ENCODE results near the gene SIRT7. TPM values are rescaled to one million over a fixed set of nuclear protein-coding genes. Genes with fewer than 3 reads are reported as not detected.

Gene SIRT7
- total RNA-seq, 2 experiments from 2014 or later, result 56.7 to 57.5 TPM

DNA sequence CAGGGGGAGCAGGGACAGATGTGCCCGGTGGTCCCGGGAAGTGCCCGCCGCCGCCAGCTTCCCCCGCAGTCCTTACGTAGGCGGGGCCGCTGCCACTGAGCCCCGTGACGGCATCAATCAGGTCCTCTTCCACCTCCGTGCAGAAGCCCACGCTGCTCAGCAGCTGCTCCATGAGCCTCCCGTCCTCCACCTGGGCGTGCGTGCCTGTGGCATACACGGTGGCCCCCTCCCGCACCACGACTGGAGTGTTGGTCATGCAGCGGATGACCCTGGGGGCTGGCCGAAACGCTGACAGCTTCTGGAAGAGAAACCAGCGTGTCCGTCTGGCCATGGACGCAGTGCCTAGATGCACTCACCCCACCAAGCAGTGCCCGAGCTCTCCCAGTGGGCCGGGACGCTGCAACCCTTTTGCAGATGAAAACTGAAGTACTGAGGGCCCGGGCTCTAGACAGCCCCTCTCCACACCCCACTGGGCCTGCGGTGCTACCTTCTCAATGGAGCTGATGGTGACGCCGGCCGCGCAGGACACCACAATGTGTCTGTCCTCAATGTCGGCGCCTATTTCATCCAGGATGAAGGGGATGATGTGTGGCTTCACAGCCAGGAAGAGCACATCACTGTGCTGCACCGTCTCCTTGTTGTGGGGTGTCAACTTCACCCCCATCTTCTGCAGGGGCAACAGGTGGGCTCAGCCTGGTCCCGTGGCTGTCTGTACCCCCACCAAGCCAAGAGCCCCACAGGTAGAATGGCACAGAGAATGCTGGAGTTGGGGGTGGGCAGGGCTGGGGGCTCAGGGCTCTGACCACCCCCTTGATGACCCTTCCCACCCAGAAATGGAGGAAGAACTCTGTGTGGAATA, 17.1 kb upstream of the SIRT7 start:
- POLR2A ChIA-PET, result no interaction called here
- DNase-seq, result no peak

DNA sequence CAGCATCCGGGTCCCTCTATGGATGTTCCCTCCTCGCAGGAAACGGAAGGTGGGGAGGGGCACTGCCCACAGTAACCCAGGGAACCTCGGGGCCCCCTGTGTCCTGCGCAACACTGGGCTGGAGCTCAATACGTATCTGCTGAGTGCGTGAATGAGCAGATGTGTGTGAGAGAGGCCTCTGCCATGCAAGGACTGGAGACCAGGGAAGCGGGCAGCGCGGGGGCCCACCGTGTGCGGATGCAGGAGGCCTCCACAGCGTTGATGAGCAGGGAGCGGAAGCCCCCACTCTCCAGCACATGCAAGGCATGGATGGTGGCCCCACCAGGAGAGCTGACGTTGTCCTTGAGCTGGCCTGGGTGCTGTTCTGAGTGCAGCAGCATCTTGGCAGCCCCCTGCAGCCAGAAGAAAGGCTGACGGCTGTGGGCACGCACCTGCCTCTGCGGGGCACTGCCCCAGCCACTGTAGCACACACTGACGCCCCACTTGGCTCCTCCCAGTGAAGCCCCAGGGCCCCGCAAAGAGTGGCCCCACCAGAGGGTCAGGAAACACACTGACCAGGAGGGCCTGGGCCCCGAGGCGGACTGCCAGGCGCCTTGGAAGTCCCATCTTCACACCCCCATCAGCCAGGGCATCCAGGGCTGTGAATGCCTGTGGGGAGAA, 16.3 kb upstream of the SIRT7 start:
- no peak overlapping the region for H3K27ac Mint-ChIP-seq
- Histone ChIP-seq H3K27ac (ENCODE audit: low read depth in 1 of 2, low read length in 2 of 2) (no peak overlapping the region), H3K27me3 (ENCODE audit: control insufficient read depth in 1 of 2, insufficient read depth in 2 of 2, low read length in 2 of 2) (peaks cover 8% of the 10 kb centered on the region in 2 experiments), H3K4me1 (ENCODE audit: insufficient read depth, low read length) (peaks cover 17% of the 10 kb centered on the region), H3K36me3 (ENCODE audit: insufficient read depth, low read length) (no peaks in the 10 kb centered on the region), H3K9me3 (ENCODE audit: control insufficient read depth in 1 of 2, insufficient read depth in 1 of 2, low read length in 2 of 2) (no peaks in the 10 kb centered on the region), H3K4me3 (ENCODE audit: low read length) (no peak overlapping the region)
- TF ChIP-seq, protein P1, sequence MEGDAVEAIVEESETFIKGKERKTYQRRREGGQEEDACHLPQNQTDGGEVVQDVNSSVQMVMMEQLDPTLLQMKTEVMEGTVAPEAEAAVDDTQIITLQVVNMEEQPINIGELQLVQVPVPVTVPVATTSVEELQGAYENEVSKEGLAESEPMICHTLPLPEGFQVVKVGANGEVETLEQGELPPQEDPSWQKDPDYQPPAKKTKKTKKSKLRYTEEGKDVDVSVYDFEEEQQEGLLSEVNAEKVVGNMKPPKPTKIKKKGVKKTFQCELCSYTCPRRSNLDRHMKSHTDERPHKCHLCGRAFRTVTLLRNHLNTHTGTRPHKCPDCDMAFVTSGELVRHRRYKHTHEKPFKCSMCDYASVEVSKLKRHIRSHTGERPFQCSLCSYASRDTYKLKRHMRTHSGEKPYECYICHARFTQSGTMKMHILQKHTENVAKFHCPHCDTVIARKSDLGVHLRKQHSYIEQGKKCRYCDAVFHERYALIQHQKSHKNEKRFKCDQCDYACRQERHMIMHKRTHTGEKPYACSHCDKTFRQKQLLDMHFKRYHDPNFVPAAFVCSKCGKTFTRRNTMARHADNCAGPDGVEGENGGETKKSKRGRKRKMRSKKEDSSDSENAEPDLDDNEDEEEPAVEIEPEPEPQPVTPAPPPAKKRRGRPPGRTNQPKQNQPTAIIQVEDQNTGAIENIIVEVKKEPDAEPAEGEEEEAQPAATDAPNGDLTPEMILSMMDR (IDR thresholded peaks at IDR 0.05), result no peak
- peaks cover 16% of the 10 kb centered on the region for H3K27me3 Mint-ChIP-seq
- POLR2A ChIA-PET, result no interaction called here
- no peak for ATAC-seq (ENCODE audit: poor library complexity)
- peak overlapping the region; percentile 7 for H3K4me3 Mint-ChIP-seq
- H3K9me3 Mint-ChIP-seq, result no peaks in the 10 kb centered on the region
- no peak for DNase-seq
- no peaks in the 10 kb centered on the region for H3K36me3 Mint-ChIP-seq (ENCODE audit: low read depth)
- intact Hi-C loops (cut with DNase I, micrococcal nuclease), result no loop called here
- no peaks in the 10 kb centered on the region for H3K4me1 Mint-ChIP-seq (ENCODE audit: low read depth)
- CTCF ChIA-PET, result interaction anchor here (1.9 kb wide), 1 partner anchor 25 kb away, joined by 6 read pairs; no protein-coding TSS in a partner anchor

More for the DNA sequence above, 17.1 kb upstream of the SIRT7 start:
- Histone ChIP-seq H3K4me1 (ENCODE audit: insufficient read depth, low read length) (peaks cover 16% of the 10 kb centered on the region), H3K4me3 (ENCODE audit: low read length) (no peak overlapping the region), H3K27ac (ENCODE audit: low read depth in 1 of 2, low read length in 2 of 2) (no peak overlapping the region), H3K27me3 (ENCODE audit: control insufficient read depth in 1 of 2, insufficient read depth in 2 of 2, low read length in 2 of 2) (peaks cover 3% of the 10 kb centered on the region in 2 experiments), H3K9me3 (ENCODE audit: control insufficient read depth in 1 of 2, insufficient read depth in 1 of 2, low read length in 2 of 2) (no peaks in the 10 kb centered on the region), H3K36me3 (ENCODE audit: insufficient read depth, low read length) (no peaks in the 10 kb centered on the region)
- no peak overlapping the region for H3K4me3 Mint-ChIP-seq
- H3K36me3 Mint-ChIP-seq (ENCODE audit: low read depth), result no peaks in the 10 kb centered on the region
- H3K9me3 Mint-ChIP-seq, result no peaks in the 10 kb centered on the region
- intact Hi-C loops (cut with DNase I, micrococcal nuclease), result no loop called here
- CTCF ChIA-PET, result interaction anchor here (1.9 kb wide), 1 partner anchor 25 kb away, joined by 6 read pairs; no protein-coding TSS in a partner anchor
- no peak for ATAC-seq (ENCODE audit: poor library complexity)
- peaks cover 15% of the 10 kb centered on the region for H3K27me3 Mint-ChIP-seq
- no peak overlapping the region for H3K27ac Mint-ChIP-seq
- TF ChIP-seq, protein P1 (IDR thresholded peaks at IDR 0.05), result no peak
- no peaks in the 10 kb centered on the region for H3K4me1 Mint-ChIP-seq (ENCODE audit: low read depth)

DNA sequence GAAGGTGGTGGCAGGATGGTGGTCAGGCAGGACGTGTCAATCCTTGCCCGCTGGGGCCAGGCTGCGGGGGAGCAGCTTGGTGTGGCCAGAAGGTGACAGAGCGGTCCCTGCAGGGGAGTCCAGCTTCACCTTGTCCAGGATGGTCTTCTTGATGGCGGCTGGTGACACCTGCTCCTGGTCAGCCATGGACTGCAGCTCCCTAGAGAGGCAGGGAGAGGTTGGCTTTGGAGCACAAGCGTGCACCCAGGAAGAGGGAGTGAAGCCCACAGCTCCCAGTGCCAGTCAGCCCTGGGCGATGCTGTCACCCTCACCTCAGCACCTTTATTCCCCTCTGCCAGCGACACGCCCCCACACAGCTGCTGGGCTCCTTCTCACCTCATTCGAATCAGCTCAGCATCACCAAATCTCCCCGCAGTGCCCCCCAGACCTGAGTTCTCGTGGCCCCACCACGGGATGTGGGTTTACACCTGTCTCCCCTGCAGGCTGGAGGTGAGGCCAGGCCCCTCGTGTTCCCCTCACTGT, 15.3 kb upstream of the SIRT7 start:
- intact Hi-C loops (cut with DNase I, micrococcal nuclease), result no loop called here
- H3K4me3 ChIP-seq (ENCODE audit: low read length), result no peak overlapping the region
- POLR2A ChIA-PET, result no interaction called here
- TF ChIP-seq, protein P1 (IDR thresholded peaks at IDR 0.05), result no peak
- peaks cover 17 to 18% of the 10 kb centered on the region in 2 experiments for H3K27me3 ChIP-seq (ENCODE audit: control insufficient read depth in 1 of 2, insufficient read depth in 2 of 2, low read length in 2 of 2)
- Mint-ChIP-seq H3K36me3 (ENCODE audit: low read depth) (no peaks in the 10 kb centered on the region), H3K27ac (no peak overlapping the region), H3K9me3 (no peaks in the 10 kb centered on the region), H3K27me3 (peaks cover 19% of the 10 kb centered on the region), H3K4me3 (peak overlapping the region; percentile 7), H3K4me1 (ENCODE audit: low read depth) (no peaks in the 10 kb centered on the region)
- H3K4me1 ChIP-seq (ENCODE audit: insufficient read depth, low read length), result peaks cover 27% of the 10 kb centered on the region
- CTCF ChIA-PET, result interaction anchor here (1.9 kb wide), 1 partner anchor 26 kb away, joined by 6 read pairs; no protein-coding TSS in a partner anchor
- no peak for DNase-seq
- H3K27ac ChIP-seq (ENCODE audit: low read depth in 1 of 2, low read length in 2 of 2), result no peak overlapping the region
- H3K9me3 ChIP-seq (ENCODE audit: control insufficient read depth in 1 of 2, insufficient read depth in 1 of 2, low read length in 2 of 2), result no peaks in the 10 kb centered on the region
- no peaks in the 10 kb centered on the region for H3K36me3 ChIP-seq (ENCODE audit: insufficient read depth, low read length)
- ATAC-seq (ENCODE audit: poor library complexity), result no peak

All from CD4-positive, alpha-beta T cell (primary cell).